Measurements from ENCODE around the gene ZNF646. TPM values are rescaled to one million over a fixed set of nuclear protein-coding genes. Genes with fewer than 3 reads are reported as not detected.

ZNF646 gene
- polyA plus RNA-seq, 3 donors, result 0.46 to 6.5 (median 3.0) TPM

- Histone ChIP-seq H3K79me2 (ENCODE audit: insufficient read depth, low read length) (peaks cover 37% of the 10 kb centered on the region), H3K4me2 (replicated peaks; ENCODE audit: extremely low read depth, low read length, poor library complexity, severe bottlenecking) (no peak overlapping the region), H3K27ac (ENCODE audit: low read depth in 1 of 2, low read length in 2 of 2) (no peak overlapping the region), H3K9me3 (replicated peaks in 1 of 2; ENCODE audit: control insufficient read depth in 1 of 2, insufficient read depth in 1 of 2, low read length in 2 of 2) (no peaks in the 10 kb centered on the region), H3K4me3 (replicated peaks in 1 of 3; ENCODE audit: low read depth in 2 of 3, low read length in 3 of 3) (no peak overlapping the region), H4K20me1 (ENCODE audit: insufficient read depth, low read length) (peaks cover 8% of the 10 kb centered on the region), H2AFZ (ENCODE audit: insufficient read depth, low read depth, low read length, poor library complexity, severe bottlenecking) (no peak overlapping the region), H3K27me3 (ENCODE audit: control insufficient read depth in 2 of 2, insufficient read depth in 2 of 2, low read length in 2 of 2) (no peaks in the 10 kb centered on the region), H3K36me3 (replicated peaks in 1 of 2; ENCODE audit: control insufficient read depth in 1 of 2, insufficient read depth in 2 of 2, low read length in 2 of 2) (peaks cover 32 to 33% of the 10 kb centered on the region in 2 donors), H3K9ac (ENCODE audit: insufficient read depth, low read length, poor library complexity, severe bottlenecking) (no peak overlapping the region), H3K4me1 (ENCODE audit: control insufficient read depth in 1 of 2, insufficient read depth in 2 of 2, low read length in 2 of 2) (peaks cover 37 to 50% of the 10 kb centered on the region in 2 donors)
- Mint-ChIP-seq H3K4me3 (no peak overlapping the region), H3K36me3 (peaks cover 32% of the 10 kb centered on the region in 2 donors), H3K27ac (peak overlapping the region in 3 of 7 donors; percentile 25 to 90 (median 77)), H3K27me3 (ENCODE audit: low read depth in 3 of 3) (peaks cover 0 to 2% (median 0%) of the 10 kb centered on the region in 3 donors), H3K9me3 (no peaks in the 10 kb centered on the region), H3K4me1 (peaks cover 34% of the 10 kb centered on the region)
- 90% methylated on average over 5 of the region's 6 CpGs for WGBS (ENCODE audit: insufficient coverage)
- no peak for TF ChIP-seq CTCF (IDR thresholded peaks at IDR 0.05)
- intact Hi-C loops (cut with micrococcal nuclease), result loop anchor here in 1 of 2 donors (2.0 kb wide), 1 partner anchor 35 kb away; no protein-coding TSS in a partner anchor
- DNase-seq, result no peak
These were observed 33.2 kb downstream of the ZNF646 start for GRCh38 chr16:31107465-31107867.

- Mint-ChIP-seq H3K9me3 (no peaks in the 10 kb centered on the region), H3K27ac (peak within 1 kb of the TSS in 6 of 7 donors; percentile 79 to 95 (median 88)), H3K4me3 (peak within 1 kb of the TSS; percentile 87 to 92), H3K4me1 (peaks cover 42% of the 10 kb centered on the region), H3K27me3 (ENCODE audit: low read depth in 3 of 3) (peaks cover 0 to 2% (median 0%) of the 10 kb centered on the region in 3 donors), H3K36me3 (peaks cover 34 to 36% of the 10 kb centered on the region in 2 donors)
- intact Hi-C loops (cut with micrococcal nuclease), result no loop called here
- peak within 1 kb of the TSS; percentile 86 for H2AFZ ChIP-seq (ENCODE audit: insufficient read depth, low read depth, low read length, poor library complexity, severe bottlenecking)
- peak within 1 kb of the TSS; percentile 99 for H3K4me2 ChIP-seq (replicated peaks; ENCODE audit: extremely low read depth, low read length, poor library complexity, severe bottlenecking)
- TF ChIP-seq CTCF (IDR thresholded peaks at IDR 0.05), result no peak
- DNase-seq, result peak; percentile 38 to 57 (median 56)
- peak within 1 kb of the TSS; percentile 32 to 89 for H3K27ac ChIP-seq (ENCODE audit: low read depth in 1 of 2, low read length in 2 of 2)
- H3K27me3 ChIP-seq (ENCODE audit: control insufficient read depth in 2 of 2, insufficient read depth in 2 of 2, low read length in 2 of 2), result no peaks in the 10 kb centered on the region
- H4K20me1 ChIP-seq (ENCODE audit: insufficient read depth, low read length), result peaks cover 8% of the 10 kb centered on the region
- no peaks in the 10 kb centered on the region for H3K9me3 ChIP-seq (replicated peaks in 1 of 2; ENCODE audit: control insufficient read depth in 1 of 2, insufficient read depth in 1 of 2, low read length in 2 of 2)
- peak within 1 kb of the TSS; percentile 81 to 93 (median 85) for H3K4me3 ChIP-seq (replicated peaks in 1 of 3; ENCODE audit: low read depth in 2 of 3, low read length in 3 of 3)
- peaks cover 37% of the 10 kb centered on the region for H3K79me2 ChIP-seq (ENCODE audit: insufficient read depth, low read length)
- H3K9ac ChIP-seq (ENCODE audit: insufficient read depth, low read length, poor library complexity, severe bottlenecking), result peak within 1 kb of the TSS; percentile 94
- peaks cover 34 to 38% of the 10 kb centered on the region in 2 donors for H3K36me3 ChIP-seq (replicated peaks in 1 of 2; ENCODE audit: control insufficient read depth in 1 of 2, insufficient read depth in 2 of 2, low read length in 2 of 2)
- WGBS (ENCODE audit: insufficient coverage), result 4% methylated on average over 64 of the region's 68 CpGs
- H3K4me1 ChIP-seq (ENCODE audit: control insufficient read depth in 1 of 2, insufficient read depth in 2 of 2, low read length in 2 of 2), result peaks cover 44 to 57% of the 10 kb centered on the region in 2 donors
These were observed 34.0 kb downstream of the ZNF646 start, which contains the start of gene BCKDK for GRCh38 chr16:31108035-31108793. Gene BCKDK (plus strand): TSS chr16:31108386. CDS start chr16:31109224, 838 bp downstream.
